GM23338 (cell line): Measurements from ENCODE around the gene HAL. TPM values are rescaled to one million over a fixed set of nuclear protein-coding genes. Genes with fewer than 3 reads are reported as not detected.

ENCODE experiments used
- ATAC-seq: fragments of 200-7000 bp; cut with Tn5 transposase; 3 replicates; pipeline ENCODE4 v1.9.1; 2020
- DNase-seq: peaks from one replicate; pipeline ENCODE4 v3.0.0-alpha.2; 2015; ENCODE audit warnings: low spot score
- H2AFZ ChIP-seq: fragments of 200-600 bp; sonication (generic); 2 replicates; pipeline ENCODE4 v1.8.0; 2016; ENCODE audit warnings: antibody characterized with exemption, mild to moderate bottlenecking, moderate library complexity
- H3F3A ChIP-seq: fragments of 200-600 bp; sonication (generic); replicated peaks from 2 replicates; pipeline ENCODE4 v1.8.0; 2017; ENCODE audit warnings: antibody characterized with exemption, mixed run types, low read depth
- H3K27ac ChIP-seq: fragments of 200-600 bp; sonication (generic); 2 replicates; pipeline ENCODE4 v1.6.1; 2016; ENCODE audit warnings: low read depth
- H3K27me3 ChIP-seq: fragments of 200-600 bp; sonication (generic); 2 replicates; pipeline ENCODE4 v1.8.0; 2016; ENCODE audit warnings: mild to moderate bottlenecking, mixed run types, moderate library complexity; ENCODE audit not compliant: insufficient read depth
- H3K36me3 ChIP-seq: fragments of 200-600 bp; sonication (generic); 2 replicates; pipeline ENCODE4 v1.8.0; 2016; ENCODE audit warnings: mild to moderate bottlenecking; ENCODE audit not compliant: insufficient read depth
- H3K4me1 ChIP-seq: fragments of 200-600 bp; sonication (generic); 2 replicates; pipeline ENCODE4 v1.8.0; 2016; ENCODE audit warnings: mild to moderate bottlenecking, moderate library complexity; ENCODE audit not compliant: insufficient read depth
- H3K4me2 ChIP-seq: fragments of 200-600 bp; sonication (generic); 2 replicates; pipeline ENCODE4 v1.7.1; 2017; ENCODE audit warnings: mixed run types
- H3K4me3 ChIP-seq: fragments of 200-600 bp; sonication (generic); 2 replicates; pipeline ENCODE4 v1.6.1; 2016; ENCODE audit warnings: mixed run types
- H3K79me2 ChIP-seq: fragments of 200-600 bp; sonication (generic); replicated peaks from 2 replicates; pipeline ENCODE4 v1.8.0; 2017; ENCODE audit warnings: mild to moderate bottlenecking; ENCODE audit not compliant: insufficient read depth
- H3K9me2 ChIP-seq: fragments of 200-600 bp; sonication (generic); 2 replicates; pipeline ENCODE4 v1.8.0; 2017; ENCODE audit not compliant: insufficient read depth
- H4K20me1 ChIP-seq: fragments of 200-600 bp; sonication (generic); replicated peaks from 2 replicates; pipeline ENCODE4 v1.8.0; 2017; ENCODE audit warnings: mild to moderate bottlenecking; ENCODE audit not compliant: insufficient read depth
- H3K27ac Mint-ChIP-seq: 2 replicates; pipeline ENCODE4 v1.8.0; 2020; ENCODE audit warnings: inconsistent platforms, mild to moderate bottlenecking, moderate library complexity, mixed read lengths
- H3K27me3 Mint-ChIP-seq: 3 replicates; pipeline ENCODE4 v1.8.0; 2022; ENCODE audit warnings: low read depth, mild to moderate bottlenecking, moderate library complexity, mixed read lengths, inconsistent platforms; ENCODE audit not compliant: insufficient read depth, poor library complexity
- H3K36me3 Mint-ChIP-seq: 3 replicates; pipeline ENCODE4 v1.8.0; 2021; ENCODE audit warnings: low read depth, mild to moderate bottlenecking, inconsistent platforms, moderate library complexity, mixed read lengths
- H3K4me1 Mint-ChIP-seq: 3 replicates; pipeline ENCODE4 v1.8.0; 2020; ENCODE audit warnings: mild to moderate bottlenecking, inconsistent platforms, mixed read lengths
- H3K4me3 Mint-ChIP-seq: 3 replicates; pipeline ENCODE4 v1.8.0; 2021; ENCODE audit warnings: moderate library complexity, mild to moderate bottlenecking, inconsistent platforms, mixed read lengths
- H3K9me3 Mint-ChIP-seq: 3 replicates; pipeline ENCODE4 v1.8.0; 2020; ENCODE audit warnings: moderate library complexity, mild to moderate bottlenecking, inconsistent platforms, mixed read lengths
- CREB1 ChIP-seq: fragments of 250-450 bp; sonication (Bioruptor Pico); IDR thresholded peaks from 2 replicates; pipeline ENCODE4 v1.5.0; 2020; ENCODE audit warnings: low read depth, mild to moderate bottlenecking, moderate library complexity
- ETS1 ChIP-seq: IDR thresholded peaks from 2 replicates; pipeline ENCODE4 v1.6.1; 2016; ENCODE audit warnings: antibody characterized with exemption
- EZH2 ChIP-seq: fragments of 200-600 bp; sonication (generic); IDR thresholded peaks from one replicate; pipeline ENCODE4 v1.8.0; 2017; ENCODE audit warnings: antibody characterized with exemption, mild to moderate bottlenecking, low read depth; ENCODE audit not compliant: unreplicated experiment
- EZH2phosphoT487 ChIP-seq: fragments of 200-600 bp; sonication (generic); IDR thresholded peaks from one replicate; pipeline ENCODE4 v1.8.1; 2018; ENCODE audit warnings: antibody characterized with exemption; ENCODE audit not compliant: unreplicated experiment
- JUNB ChIP-seq: IDR thresholded peaks from one replicate; pipeline ENCODE4 v1.6.1; 2016; ENCODE audit warnings: antibody characterized with exemption; ENCODE audit not compliant: unreplicated experiment
- NANOG ChIP-seq: IDR thresholded peaks from 2 replicates; pipeline ENCODE4 v1.6.1; 2016; ENCODE audit warnings: antibody characterized with exemption, borderline replicate concordance
- POLR2AphosphoS5 ChIP-seq: IDR thresholded peaks from 2 replicates; pipeline ENCODE4 v1.6.1; 2016; ENCODE audit warnings: antibody characterized with exemption, low read depth
- REST ChIP-seq: IDR thresholded peaks from one replicate; pipeline ENCODE4 v1.6.1; 2018; ENCODE audit warnings: antibody characterized with exemption; ENCODE audit not compliant: unreplicated experiment
- STAT1 ChIP-seq: IDR thresholded peaks from one replicate; pipeline ENCODE4 v1.6.1; 2016; ENCODE audit warnings: antibody characterized with exemption; ENCODE audit not compliant: unreplicated experiment
- ZNF462 ChIP-seq: fragments of 250-450 bp; sonication (Bioruptor Pico); IDR thresholded peaks from 2 replicates; pipeline ENCODE4 v1.5.0; 2020; ENCODE audit warnings: mild to moderate bottlenecking, moderate library complexity
- polyA plus RNA-seq: library from polyadenylated mRNA; unstranded; fragments of >200 nt; fragmentation: Nextera tagmentation; extraction: Ambion mirVana; gene quantifications from 2 replicates; pipeline ENCODE4 v1.2.1, GENCODE V29; 2016
- total RNA-seq: library from RNA; depleted of rRNA; stranded (reverse); fragments of >200 nt; shearing (Covaris generic); gene quantifications from 2 replicates; pipeline ENCODE4 v1.2.3, GENCODE V29; 2014

Gene HAL
- total and polyA plus RNA-seq, 2 experiments from 2014 or later = 0.17 to 0.24 TPM

- no peaks in the 10 kb centered on the region for H3K4me1 ChIP-seq
- H3K36me3 ChIP-seq = no peaks in the 10 kb centered on the region
- no peak for ATAC-seq
- Mint-ChIP-seq H3K9me3 (no peaks in the 10 kb centered on the region), H3K27ac (no peak overlapping the region), H3K27me3 (no peaks in the 10 kb centered on the region), H3K36me3 (no peaks in the 10 kb centered on the region), H3K4me3 (no peak overlapping the region), H3K4me1 (peaks cover 10% of the 10 kb centered on the region; the same call in 1 of the 3 replicates)
- TF ChIP-seq EZH2 = no peak
- no peak for TF ChIP-seq CREB1 (CRISPR knock-in tag)
- no peak for TF ChIP-seq STAT1
- TF ChIP-seq JUNB = no peak
- TF ChIP-seq NANOG = no peak
- no peak overlapping the region for H2AFZ ChIP-seq
- no peaks in the 10 kb centered on the region for H3F3A ChIP-seq
- no peak overlapping the region for H3K27ac ChIP-seq
- no peak for DNase-seq
- H3K4me2 ChIP-seq = no peak overlapping the region
- H3K79me2 ChIP-seq = no peaks in the 10 kb centered on the region
- H4K20me1 ChIP-seq = no peaks in the 10 kb centered on the region
- no peaks in the 10 kb centered on the region for H3K9me2 ChIP-seq
- no peak overlapping the region for H3K4me3 ChIP-seq
- no peaks in the 10 kb centered on the region for H3K27me3 ChIP-seq
These were observed 17.8 kb downstream of the HAL start for GRCh38 chr12:95978351-95978750.

- H2AFZ ChIP-seq = no peak overlapping the region
- H3K27me3 Mint-ChIP-seq = no peaks in the 10 kb centered on the region
- TF ChIP-seq POLR2AphosphoS5 (no peak), STAT1 (no peak), NANOG (no peak), ETS1 (no peak), EZH2phosphoT487 (no peak), REST (no peak), JUNB (no peak), ZNF462 (CRISPR knock-in tag) (no peak), EZH2 (no peak)
These were observed 18.3 kb downstream of the HAL start for GRCh38 chr12:95977764-95978305.

More at GRCh38 chr12:95977764-95978305, 18.3 kb downstream of the HAL start:
- Mint-ChIP-seq H3K4me1 (peaks cover 10% of the 10 kb centered on the region; the same call in 1 of the 3 replicates), H3K4me3 (no peak overlapping the region), H3K27ac (no peak overlapping the region), H3K36me3 (no peaks in the 10 kb centered on the region), H3K9me3 (no peaks in the 10 kb centered on the region)
- DNase-seq = no peak
- no peaks in the 10 kb centered on the region for H3K9me2 ChIP-seq
- H3K27me3 ChIP-seq = no peaks in the 10 kb centered on the region
- H3K4me1 ChIP-seq = no peaks in the 10 kb centered on the region
- H3K4me2 ChIP-seq = no peak overlapping the region
- no peaks in the 10 kb centered on the region for H3K79me2 ChIP-seq
- no peak for ATAC-seq
- H4K20me1 ChIP-seq = no peaks in the 10 kb centered on the region
- H3K36me3 ChIP-seq = no peaks in the 10 kb centered on the region
- H3K4me3 ChIP-seq = no peak overlapping the region
- no peak overlapping the region for H3K27ac ChIP-seq
- no peaks in the 10 kb centered on the region for H3F3A ChIP-seq
